Erythroblast (primary cell): ENCODE measurements around the gene DYNLT1.
"Not testable (repeated sequence)": the region's sequence is repeated elsewhere in the genome, so short reads cannot be mapped to it uniquely, and the experiment has no call there.

Source experiments
- DNase-seq, 2 experiments: peaks; one replicate each; lab custom pipeline; 2025; lab: John Stamatoyannopoulos, UW
- GATA1 ChIP-seq: IDR thresholded peaks from 2 replicates; pipeline ENCODE4 v1.6.1; 2011; ENCODE audit warnings: low read depth, mild to moderate bottlenecking, control low read depth, low read length, moderate library complexity
- POLR2A ChIP-seq: IDR thresholded peaks from 2 replicates; pipeline ENCODE4 v1.6.1; 2011; ENCODE audit warnings: mild to moderate bottlenecking, low read length

DYNLT1 gene

GRCh38 chr6:158639056-158639455, 5.5 kb downstream of the DYNLT1 start:
- no peak for DNase-seq
- no peak for TF ChIP-seq GATA1
- TF ChIP-seq POLR2A, result no peak

GRCh38 chr6:158638324-158638854, 6.2 kb downstream of the DYNLT1 start:
- TF ChIP-seq POLR2A (no peak), GATA1 (no peak)
- peak in 1 of 2 experiments; percentile 27 for DNase-seq

GRCh38 chr6:158636778-158637177, 7.8 kb downstream of the DYNLT1 start:
- no peak for TF ChIP-seq POLR2A
- no peak for TF ChIP-seq GATA1
- no peak for DNase-seq

GRCh38 chr6:158635427-158636073, 9.0 kb downstream of the DYNLT1 start:
- no peak for DNase-seq
- no peak for TF ChIP-seq POLR2A
- TF ChIP-seq GATA1, result no peak

GRCh38 chr6:158634695-158635426, 9.7 kb downstream of the DYNLT1 start:
- no peak for DNase-seq
- TF ChIP-seq GATA1 (no peak), POLR2A (no peak)

- TF ChIP-seq GATA1 (no peak), POLR2A (no peak)
- no peak for DNase-seq
These were observed 11.4 kb downstream of the DYNLT1 start for GRCh38 chr6:158633127-158633526.

GRCh38 chr6:158632538-158633119, 11.9 kb downstream of the DYNLT1 start:
- not testable (repeated sequence) for DNase-seq

GRCh38 chr6:158631678-158632537, 12.6 kb downstream of the DYNLT1 start:
- no peak for TF ChIP-seq POLR2A
- no peak for TF ChIP-seq GATA1
- DNase-seq, result peak in 1 of 2 experiments; percentile 38

- TF ChIP-seq POLR2A, result no peak
- TF ChIP-seq GATA1, result no peak
- DNase-seq, result no peak
These were observed 13.5 kb downstream of the DYNLT1 start for GRCh38 chr6:158630938-158631616.

- DNase-seq, result no peak
- TF ChIP-seq GATA1 (no peak), POLR2A (no peak)
These were observed 14.9 kb downstream of the DYNLT1 start for GRCh38 chr6:158629367-158630221.

- TF ChIP-seq GATA1 (no peak), POLR2A (no peak)
- no peak for DNase-seq
These were observed 16.0 kb downstream of the DYNLT1 start for GRCh38 chr6:158628542-158628941.

- TF ChIP-seq POLR2A, result no peak
- no peak for DNase-seq
These were observed 16.7 kb downstream of the DYNLT1 start for GRCh38 chr6:158627940-158628211.
